ENCODE results near the gene JAZF1. TPM values are rescaled to one million over a fixed set of nuclear protein-coding genes. Genes with fewer than 3 reads are reported as not detected.
A peak's percentile ranks its signal among the peaks of the same experiment; 100 is the strongest.

The JAZF1 gene
- total and polyA plus RNA-seq, 2 of the 4 experiments (the other 2 are of a cell fraction): 8.4 to 10.5 TPM

- peak; percentile 48 for DNase-seq
- Histone ChIP-seq H3K4me3 (ENCODE audit: insufficient read depth, low read depth, low read length) (no peak overlapping the region), H2BK15ac (ENCODE audit: low read depth, low read length) (0 out of 3 replicates have a peak overlapping the region, but pooled peaks have one; percentile 30), H4K5ac (ENCODE audit: low read depth, low read length) (no peak overlapping the region), H3K9ac (ENCODE audit: low read depth, low read length) (no peak overlapping the region), H4K8ac (ENCODE audit: low read depth in 2 of 2, low read length in 2 of 2) (no peak overlapping the region; a peak in 1 of 4 replicates), H2BK5ac (ENCODE audit: low read depth, low read length, poor library complexity, severe bottlenecking) (no peak overlapping the region), H3K36me3 (ENCODE audit: control insufficient read depth, insufficient read depth, low read length) (no peaks in the 10 kb centered on the region), H3K23ac (ENCODE audit: low read depth, low read length) (no peak overlapping the region), H2BK20ac (ENCODE audit: low read depth, low read length) (no peak overlapping the region), H3K4ac (ENCODE audit: low read depth, low read length) (0 out of 2 replicates have a peak overlapping the region, but pooled peaks have one; percentile 8), H2AK9ac (replicated peaks; ENCODE audit: low read depth, low read length, poor library complexity) (no peak overlapping the region), H3K79me1 (ENCODE audit: low read depth in 1 of 2, low read length in 2 of 2) (no peaks in the 10 kb centered on the region), H3K56ac (ENCODE audit: extremely low read depth, insufficient read depth, low read length) (no peak overlapping the region), H2AK5ac (ENCODE audit: low read depth, low read length) (no peak overlapping the region), H4K91ac (ENCODE audit: insufficient read depth, low read depth, low read length) (no peak overlapping the region), H3K9me3 (ENCODE audit: control insufficient read depth, insufficient read depth, low read length) (no peaks in the 10 kb centered on the region), H3K14ac (replicated peaks; ENCODE audit: low read depth, low read length) (no peak overlapping the region), H3K27ac (ENCODE audit: insufficient read depth, low read length) (no peak overlapping the region), H3K4me2 (ENCODE audit: low read depth, low read length) (peak overlapping the region; percentile 8), H2AFZ (replicated peaks; ENCODE audit: low read length, poor library complexity) (no peak overlapping the region), H3K27me3 (ENCODE audit: control insufficient read depth, insufficient read depth, low read length) (no peaks in the 10 kb centered on the region), H3K4me1 (ENCODE audit: control insufficient read depth, insufficient read depth, low read length) (peaks cover 10% of the 10 kb centered on the region), H3K18ac (ENCODE audit: low read depth, low read length) (peak overlapping the region; percentile 57; the same call in 1 of the 2 replicates), H2BK120ac (ENCODE audit: low read depth, low read length) (no peak overlapping the region), H4K20me1 (ENCODE audit: insufficient read depth, low read length) (no peaks in the 10 kb centered on the region), H3K9me1 (ENCODE audit: insufficient read depth, low read length) (peaks cover 6% of the 10 kb centered on the region; the same call in 1 of the 2 replicates)
- dilution Hi-C loops (cut with HindIII; ENCODE audit: low sequenced_read_pairs, unreplicated experiment) (no loop called here), in situ Hi-C loops (cut with MboI; ENCODE audit: low sequenced_read_pairs) (no loop called here), intact Hi-C loops (cut with micrococcal nuclease) (no loop called here)
- POLR2A ChIA-PET (ENCODE audit: unreplicated experiment): no interaction called here
- TF ChIP-seq USF2 (IDR thresholded peaks at IDR 0.05; ENCODE audit: low read depth, low read length) (no peak), FOS (IDR thresholded peaks at IDR 0.05; ENCODE audit: low read depth, low read length) (no peak), CEBPB (IDR thresholded peaks at IDR 0.05; ENCODE audit: low read depth, low read length) (no peak), NFE2L2 (IDR thresholded peaks at IDR 0.05; ENCODE audit: low read depth, low read length) (no peak), RCOR1 (IDR thresholded peaks at IDR 0.05; ENCODE audit: insufficient replicate concordance, low read length) (no peak)
- ATAC-seq (ENCODE audit: low read depth): peak; percentile 22
- 29% methylated on average over 1 of the region's 5 CpGs; no CpG with 5 or more reads in 1 of the 2 experiments for WGBS, 2 experiments (ENCODE audit: extremely low coverage in 2 of 2, insufficient read length in 1 of 2)
- CTCF ChIA-PET: no interaction called here
- no TSS peak for BruUV-seq (replicated peaks)
These were observed 9.6 kb upstream of the JAZF1 start for GRCh38 chr7:28190077-28190710.

Measured in IMR-90 (cell line).